HG02798 (cell line): ENCODE results near the gene MAU2.
"Not testable (repeated sequence)": the region's sequence is repeated elsewhere in the genome, so short reads cannot be mapped to it uniquely, and the experiment has no call there.

Source experiments
- ATAC-seq: cut with Tn5 transposase; IDR thresholded peaks from one replicate; pipeline ENCODE4 v1.9.1; 2021; ENCODE audit warnings: mild to moderate bottlenecking; ENCODE audit not compliant: unreplicated experiment, poor library complexity

MAU2 gene

GRCh38 chr19:19345232-19345631, 24.6 kb downstream of the MAU2 start:
- no peak for ATAC-seq

DNA sequence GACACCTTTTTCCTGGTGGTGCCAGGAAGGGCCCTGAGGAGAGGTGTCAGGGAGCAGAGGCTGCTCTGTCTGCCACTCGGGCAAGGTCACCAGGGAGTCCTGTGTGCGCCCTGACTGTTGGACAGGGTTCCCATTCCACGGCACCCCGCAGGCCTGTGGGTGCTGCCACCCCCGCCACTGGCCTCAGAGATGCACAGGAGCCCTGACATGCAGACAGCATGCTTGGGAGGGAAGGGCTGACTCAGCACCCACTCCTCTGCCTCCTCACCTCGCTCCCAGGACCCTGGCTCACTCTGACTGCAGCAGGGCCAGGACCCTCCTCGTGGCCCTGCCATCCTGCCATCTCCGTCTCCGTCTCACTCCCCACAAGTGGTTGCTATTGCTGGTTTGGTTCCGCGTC, 25.3 kb downstream of the MAU2 start:
- ATAC-seq: no peak

- ATAC-seq: no peak
Observed at GRCh38 chr19:19347401-19348110, 26.9 kb downstream of the MAU2 start.

DNA sequence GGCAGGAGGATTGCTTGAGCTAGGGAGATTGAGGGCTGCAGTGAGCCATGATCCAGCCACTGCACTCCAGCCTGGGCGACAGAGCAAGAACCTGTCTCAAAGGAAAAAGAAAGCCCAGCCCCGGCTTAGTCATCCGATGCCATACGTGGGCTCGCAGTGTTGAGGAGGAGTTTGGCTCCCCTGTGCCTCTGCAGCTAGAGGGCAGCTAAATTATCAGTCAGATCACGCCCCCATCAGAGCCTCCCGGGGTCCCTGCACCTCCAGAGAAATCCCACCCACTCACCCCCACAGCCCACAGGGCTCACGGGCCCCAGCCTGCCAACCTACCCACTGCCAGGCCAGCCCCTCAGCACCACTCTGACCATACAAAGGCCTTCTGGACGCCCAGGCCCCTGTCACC, 27.6 kb downstream of the MAU2 start:
- no peak for ATAC-seq

DNA sequence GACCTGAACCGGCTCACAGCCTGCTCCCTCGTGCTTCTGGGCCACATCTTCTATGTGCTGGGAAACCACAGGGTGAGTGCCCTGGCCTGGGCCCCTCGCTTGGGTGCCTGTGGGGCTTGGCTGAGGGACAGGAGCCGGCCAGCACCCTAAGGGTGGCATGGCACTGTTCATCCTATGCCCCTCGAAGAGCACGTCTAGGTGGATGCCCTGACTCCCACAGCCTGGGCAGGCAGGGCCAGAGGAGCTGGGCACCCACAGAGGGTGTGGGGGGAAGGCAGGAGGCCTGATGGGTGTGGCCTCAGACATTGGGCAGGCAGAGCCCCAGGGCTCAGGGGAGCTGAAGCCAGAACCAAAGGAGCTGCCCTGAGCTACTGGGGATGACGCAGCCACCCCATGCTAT, 28.7 kb downstream of the MAU2 start:
- no peak for ATAC-seq

- not testable (repeated sequence) for ATAC-seq
Observed at GRCh38 chr19:19350756-19351155, 30.1 kb downstream of the MAU2 start.

GRCh38 chr19:19352823-19353222, 32.2 kb downstream of the MAU2 start:
- ATAC-seq: no peak

DNA sequence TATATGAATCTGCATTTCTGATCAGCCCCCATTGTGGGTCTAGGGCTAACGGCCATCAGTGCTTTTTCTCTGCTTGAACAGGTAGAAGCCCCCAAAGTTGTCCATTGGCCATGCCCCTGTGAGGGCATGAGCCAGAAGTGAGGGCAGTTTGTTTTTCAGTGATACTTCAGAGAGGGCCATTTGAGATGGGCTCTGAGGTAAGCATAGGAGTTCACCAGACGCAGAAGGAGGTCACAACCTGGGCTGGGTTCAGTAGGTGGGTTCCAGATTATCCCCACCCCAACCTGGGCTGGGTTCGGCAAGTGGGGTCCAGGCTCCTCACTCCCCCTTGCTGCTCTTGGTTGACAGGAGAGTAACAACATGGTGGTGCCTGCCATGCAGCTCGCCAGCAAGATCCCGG, 33.4 kb downstream of the MAU2 start:
- no peak for ATAC-seq

DNA sequence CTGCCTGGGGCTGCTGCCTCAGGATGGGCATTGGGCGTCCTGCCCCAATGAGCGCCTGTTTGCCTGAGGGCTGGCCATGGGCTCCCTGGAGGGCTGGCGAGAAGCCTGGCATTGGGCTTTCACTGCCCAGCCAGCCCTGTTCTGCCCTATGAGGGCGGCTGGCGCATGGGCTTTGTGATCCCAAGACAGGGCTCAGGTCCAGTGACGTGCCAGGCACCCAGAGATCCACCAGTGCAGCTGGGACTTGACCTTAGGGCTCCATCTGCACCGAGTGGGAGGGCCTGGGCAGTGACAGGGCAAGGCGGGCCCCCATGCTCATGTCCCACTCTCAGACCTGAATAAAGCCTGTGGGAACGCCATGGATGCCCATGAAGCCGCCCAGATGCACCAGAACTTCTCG, 34.3 kb downstream of the MAU2 start:
- no peak for ATAC-seq

DNA sequence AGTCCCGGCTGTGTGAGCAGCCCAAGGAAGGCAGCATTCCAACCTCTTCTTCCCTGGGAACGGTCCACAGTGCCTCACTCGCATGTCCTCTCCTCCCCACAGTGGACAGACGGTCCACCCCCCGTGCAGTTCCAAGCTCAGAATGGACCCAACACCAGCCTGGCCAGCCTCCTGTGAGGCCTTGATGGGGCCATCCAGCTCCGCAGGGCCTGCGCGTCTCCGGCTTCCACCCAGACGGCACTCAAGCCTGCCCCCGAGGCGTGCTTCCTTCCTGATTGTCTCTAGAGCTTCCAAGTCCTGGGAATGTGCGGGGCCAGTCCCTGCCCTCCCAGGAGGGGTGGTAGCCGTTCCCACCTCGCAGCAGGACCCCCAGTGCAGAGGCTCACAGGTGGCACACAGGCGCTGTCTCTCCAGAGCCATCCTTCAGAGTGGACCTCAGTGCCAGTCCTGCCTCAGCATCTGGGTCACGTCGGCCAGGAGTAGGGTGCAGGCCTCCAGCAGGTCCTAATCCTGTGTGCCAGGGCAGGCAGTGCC, 35.0 kb downstream of the MAU2 start:
- ATAC-seq: no peak

DNA sequence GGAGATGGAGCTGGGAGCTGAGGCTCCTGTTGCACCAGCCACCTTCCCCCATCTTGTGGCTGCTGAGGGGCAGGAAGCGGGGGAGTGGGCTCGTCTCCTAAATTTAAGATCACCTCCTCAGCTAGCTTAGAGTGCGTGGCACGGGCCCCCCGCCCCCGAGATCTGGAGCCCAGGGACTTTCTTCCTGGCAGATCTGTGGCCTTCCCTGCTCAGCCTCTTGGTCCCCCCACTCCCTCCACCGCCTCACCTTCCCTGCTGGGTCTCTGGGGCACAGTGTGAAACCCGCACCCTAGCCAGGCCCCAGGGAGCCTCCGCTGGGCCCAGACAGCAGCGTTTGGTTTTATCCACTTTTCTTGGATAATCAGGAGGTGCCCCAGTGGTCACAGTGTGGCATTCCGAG, 35.9 kb downstream of the MAU2 start:
- ATAC-seq: no peak

DNA sequence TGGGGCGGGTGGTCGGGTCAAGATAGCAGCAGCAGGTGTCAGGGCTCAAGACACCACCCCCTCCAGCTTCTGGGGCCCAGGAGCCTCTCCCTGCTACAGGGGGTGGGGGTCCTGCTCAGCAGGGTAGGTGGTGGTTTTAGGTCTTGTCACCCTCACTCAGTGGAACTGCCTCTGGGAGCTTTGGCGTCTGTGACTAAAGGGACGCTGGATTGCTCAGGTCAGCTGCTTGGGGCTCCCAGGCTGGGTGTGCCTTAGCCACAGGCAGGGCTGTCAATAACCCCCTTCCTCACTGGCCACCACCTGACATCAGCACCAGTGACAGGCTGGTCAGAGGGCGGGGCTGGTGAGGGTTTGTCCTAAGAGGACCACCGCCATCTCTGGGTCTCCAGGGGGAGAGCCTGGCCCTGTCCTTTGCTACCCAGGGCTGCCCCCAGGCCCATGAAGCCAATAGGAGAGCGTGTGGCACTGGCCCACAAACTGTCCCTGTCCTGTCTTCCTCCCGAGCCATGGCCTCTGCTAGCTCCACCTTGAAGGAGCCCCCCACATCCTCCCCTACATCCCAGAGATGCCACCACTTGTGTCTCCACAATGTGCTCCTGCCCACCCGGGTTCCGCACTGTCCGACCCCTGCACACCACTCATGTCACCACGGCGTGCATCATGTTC, 36.4 kb downstream of the MAU2 start:
- ATAC-seq: no peak

DNA sequence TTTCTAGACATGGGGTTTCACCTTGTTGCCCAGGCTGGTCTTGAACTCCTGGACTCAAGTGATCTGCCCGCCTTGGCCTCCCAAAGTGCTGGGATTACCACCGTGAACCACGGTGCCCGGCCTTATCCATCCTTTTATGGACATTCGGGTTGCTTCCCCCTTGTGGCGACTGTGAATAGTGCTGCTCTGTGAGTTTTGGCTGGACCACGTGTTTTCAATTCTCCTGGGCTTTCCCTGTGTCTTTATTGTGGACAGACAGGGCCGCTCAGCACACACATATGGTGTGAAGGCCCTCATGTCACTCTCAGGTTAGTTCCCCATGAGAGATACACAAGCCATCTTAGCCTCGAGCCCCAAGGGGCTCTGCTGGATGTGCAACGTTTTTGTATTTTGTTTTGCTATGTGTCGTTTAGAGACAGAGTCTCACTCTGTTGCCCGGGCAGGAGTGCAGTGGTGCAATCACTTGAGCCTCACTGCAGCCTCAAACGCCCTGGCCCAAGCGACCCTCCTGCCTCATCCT, 40.5 kb downstream of the MAU2 start:
- ATAC-seq: peak; percentile 65

GRCh38 chr19:19362075-19362474, 41.4 kb downstream of the MAU2 start:
- ATAC-seq: no peak

DNA sequence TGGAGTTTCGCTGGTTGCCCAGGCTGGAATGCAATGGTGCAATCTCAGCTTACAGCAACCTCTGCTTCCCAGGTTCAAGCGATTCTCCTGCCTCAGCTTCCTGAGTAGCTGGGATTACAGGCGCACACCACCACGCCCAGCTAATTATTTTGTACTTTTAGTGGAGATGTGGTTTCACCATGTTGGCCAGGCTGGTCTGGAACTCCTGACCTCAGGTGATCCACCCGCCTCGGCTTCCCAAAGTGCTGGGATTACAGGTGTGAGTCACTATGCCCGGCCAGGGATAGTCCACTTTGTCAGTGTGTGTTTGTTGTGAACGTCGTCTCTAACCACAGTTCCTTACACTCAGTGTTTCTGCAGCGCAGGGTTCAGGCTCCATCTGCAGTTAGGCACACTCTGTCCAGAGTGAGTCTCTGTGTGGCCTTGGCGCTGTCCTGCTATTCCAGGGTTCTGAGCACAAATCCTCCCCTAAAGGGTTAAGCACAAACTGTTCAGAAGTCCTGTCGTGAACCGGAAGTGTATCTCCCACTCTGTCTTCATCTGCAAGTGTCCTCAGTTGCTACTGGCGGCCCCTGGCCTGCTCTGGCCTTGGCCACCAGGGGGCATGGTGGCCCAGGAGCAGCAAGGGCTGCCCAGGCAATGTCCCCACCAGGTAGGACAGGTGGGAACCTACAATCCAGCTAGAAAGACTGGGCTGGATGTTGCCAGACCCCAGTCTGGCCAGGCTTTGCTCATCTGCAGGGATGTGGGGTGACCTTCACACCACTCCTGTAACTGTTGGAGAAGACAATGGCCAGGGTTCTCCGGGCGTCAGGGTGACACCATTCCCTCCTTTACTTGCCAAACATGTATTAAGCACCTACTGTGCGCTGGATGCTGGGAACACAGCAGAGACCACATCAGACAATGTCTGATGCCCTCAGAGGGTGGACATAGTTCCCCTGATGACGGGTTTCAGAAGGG, 46.1 kb downstream of the MAU2 start:
- ATAC-seq: peak; percentile 80

DNA sequence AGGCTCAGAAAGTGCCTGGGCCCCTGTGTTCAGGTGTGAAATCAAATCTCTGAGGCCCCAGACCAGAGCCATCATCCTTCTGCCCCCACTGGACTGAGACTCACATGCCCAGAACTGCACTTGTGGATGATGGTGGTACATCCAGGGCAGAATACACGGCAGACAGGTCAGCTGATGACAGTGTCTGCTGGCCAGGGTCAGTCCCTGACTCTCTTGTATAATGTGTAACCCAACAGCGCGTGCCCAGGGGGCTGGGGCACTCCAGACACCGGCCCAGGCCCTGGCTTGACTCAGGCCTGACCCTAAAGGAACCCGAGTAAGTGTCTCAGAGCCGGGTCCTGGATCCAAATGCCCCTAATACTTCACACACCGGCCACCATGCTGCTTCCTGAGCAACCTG, 47.5 kb downstream of the MAU2 start:
- no peak for ATAC-seq

DNA sequence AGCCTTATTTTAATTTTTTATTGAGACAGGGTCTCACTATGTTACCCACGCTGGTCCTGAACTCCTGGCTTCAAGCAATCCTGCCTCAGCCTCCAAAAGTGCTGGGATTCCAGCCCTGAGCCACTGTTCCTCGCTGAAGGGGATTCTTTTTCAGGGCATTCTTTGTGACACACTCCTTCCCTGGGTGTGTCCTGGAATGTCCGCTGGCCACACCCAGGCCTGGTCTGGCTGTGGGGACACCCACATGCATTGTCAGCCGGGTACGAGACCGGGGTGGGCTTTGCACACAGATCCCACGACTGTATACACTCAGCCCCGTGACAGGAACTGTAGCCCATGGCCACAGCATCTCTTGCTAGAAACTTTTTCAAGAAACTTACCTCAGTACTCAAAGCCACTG, 50.4 kb downstream of the MAU2 start:
- ATAC-seq: no peak

DNA sequence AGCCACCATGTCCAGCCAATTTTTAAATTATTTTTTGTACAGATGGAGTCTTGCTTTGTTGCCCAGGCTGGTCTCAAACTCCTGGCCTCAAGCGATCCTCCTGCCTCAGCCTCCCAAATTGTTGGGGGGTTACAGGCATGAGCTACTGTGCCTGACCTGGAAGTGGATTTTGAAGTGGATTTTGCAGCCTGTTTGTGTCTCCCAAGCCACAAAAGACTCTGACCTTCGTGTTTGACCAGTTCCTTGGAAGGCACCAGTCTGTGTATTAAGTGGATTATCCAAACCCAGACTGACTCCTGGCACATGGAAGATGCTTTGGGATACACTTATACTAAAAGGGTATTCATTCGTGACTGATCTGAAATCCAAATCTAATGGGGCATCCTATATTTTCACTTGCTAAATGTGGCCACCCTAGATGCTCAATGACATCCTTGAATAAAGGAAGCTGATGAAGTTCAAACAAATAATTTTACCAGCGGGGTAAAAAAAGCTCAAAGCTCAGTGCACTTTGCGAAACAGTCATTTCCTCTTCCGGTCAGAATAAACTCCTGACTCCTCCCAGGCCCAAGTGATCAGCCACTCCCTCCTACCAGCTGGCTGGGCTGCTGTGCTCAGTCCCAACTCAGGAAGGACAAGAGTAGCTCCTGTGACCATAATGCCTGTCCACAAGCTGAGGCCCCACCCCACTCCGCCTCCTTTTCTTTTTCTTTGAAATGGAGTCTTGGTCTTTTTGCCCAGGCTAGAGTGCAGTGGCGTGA, 52.2 kb downstream of the MAU2 start:
- ATAC-seq: peak; percentile 73

DNA sequence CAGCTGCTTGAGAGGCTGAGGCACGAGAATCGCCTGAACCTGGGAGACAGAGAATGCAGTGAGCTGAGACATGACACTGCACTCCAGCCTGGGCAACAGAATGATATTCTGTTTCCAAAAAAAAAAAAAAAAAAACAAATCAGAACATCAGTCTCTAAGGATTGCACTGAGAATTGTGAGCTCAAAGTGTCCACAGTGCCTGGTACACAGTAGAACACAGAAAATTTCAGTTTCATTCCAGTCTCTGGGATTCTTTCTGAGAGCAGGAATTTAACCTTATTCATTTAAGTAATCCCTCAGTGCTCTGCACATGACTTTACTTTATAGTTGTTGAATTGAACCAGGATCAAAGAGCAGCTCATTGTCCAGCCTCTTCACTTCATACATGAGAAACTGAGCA, 58.9 kb downstream of the MAU2 start:
- no peak for ATAC-seq

DNA sequence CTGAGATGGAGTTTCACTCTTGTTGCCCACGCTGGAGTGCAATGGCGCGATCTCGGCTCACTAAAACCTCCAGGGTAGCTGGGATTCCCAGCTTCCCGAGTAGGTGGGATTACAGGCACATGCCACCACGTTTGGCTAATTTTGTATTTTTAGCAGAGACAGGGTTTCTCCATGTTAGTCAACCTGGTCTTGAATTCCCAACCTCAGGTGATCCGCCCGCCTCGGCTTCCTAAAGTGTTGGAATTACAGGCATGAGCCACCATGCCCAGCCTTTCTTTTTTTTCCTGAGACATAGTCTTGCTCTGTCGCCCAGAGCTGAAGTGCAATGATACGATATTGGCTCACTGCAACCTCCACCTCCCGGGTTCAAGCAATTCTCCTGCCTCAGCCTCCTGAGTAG, 59.7 kb downstream of the MAU2 start:
- ATAC-seq: not testable (repeated sequence)
